ENCODE measurements around the gene S100A5. TPM values are rescaled to one million over a fixed set of nuclear protein-coding genes. Genes with fewer than 3 reads are reported as not detected.

S100A5 gene
- total and polyA plus RNA-seq, 5 donors = not detected

Other genes starting within 250 kb of the S100A5 start
- gene PGLYRP3, start 228.0 kb downstream of the S100A5 start, total RNA-seq = not detected
- gene PGLYRP3, start 228.0 kb downstream of the S100A5 start, polyA plus RNA-seq = not detected
- not detected for gene PGLYRP4, start 192.1 kb downstream of the S100A5 start, total RNA-seq
- gene PGLYRP4, start 192.1 kb downstream of the S100A5 start, polyA plus RNA-seq = not detected
- 100 to 1,000 TPM in 3 of 4 donors, 10 to 100 TPM in 1; 48.6 to 167 (median 142) TPM for gene S100A9, start 183.1 kb downstream of the S100A5 start, total RNA-seq
- gene S100A9, start 183.1 kb downstream of the S100A5 start, polyA plus RNA-seq = 69.9 TPM
- gene S100A12, start 165.3 kb downstream of the S100A5 start, total RNA-seq = 1 to 10 TPM in 3 of 4 donors, under 1 TPM in 1; 0.68 to 2.6 (median 2.0) TPM
- 1.9 TPM for gene S100A12, start 165.3 kb downstream of the S100A5 start, polyA plus RNA-seq
- 10 to 100 TPM; 27.5 to 98.1 (median 66.9) TPM for gene S100A8, start 149.9 kb downstream of the S100A5 start, total RNA-seq
- 42.3 TPM for gene S100A8, start 149.9 kb downstream of the S100A5 start, polyA plus RNA-seq
- gene S100A7A, start 124.4 kb downstream of the S100A5 start, total RNA-seq = not detected
- gene S100A7A, start 124.4 kb downstream of the S100A5 start, polyA plus RNA-seq = not detected
- gene S100A7, start 80.3 kb downstream of the S100A5 start, total RNA-seq = not detected
- gene S100A7, start 80.3 kb downstream of the S100A5 start, polyA plus RNA-seq = not detected
- gene S100A6, start 4.9 kb downstream of the S100A5 start, total RNA-seq = 100 to 1,000 TPM; 334 to 461 (median 411) TPM
- gene S100A6, start 4.9 kb downstream of the S100A5 start, polyA plus RNA-seq = 819 TPM
- gene S100A4, start 4.9 kb upstream of the S100A5 start, total RNA-seq = 100 to 1,000 TPM in 3 of 4 donors, 10 to 100 TPM in 1; 95.9 to 243 (median 148) TPM
- 329 TPM for gene S100A4, start 4.9 kb upstream of the S100A5 start, polyA plus RNA-seq
- gene S100A3, start 8.3 kb upstream of the S100A5 start, total RNA-seq = 1 to 10 TPM in 2 of 4 donors, under 1 TPM in 2; 0.54 to 2.0 (median 1.1) TPM
- gene S100A3, start 8.3 kb upstream of the S100A5 start, polyA plus RNA-seq = 1.6 TPM
- 1 to 10 TPM in 1 of 4 donors, under 1 TPM in 3; 0.92 to 1.2 (median 0.97) TPM for gene S100A2, start 24.9 kb upstream of the S100A5 start, total RNA-seq
- gene S100A2, start 24.9 kb upstream of the S100A5 start, polyA plus RNA-seq = 3.7 TPM
- gene S100A16, start 72.2 kb upstream of the S100A5 start, total RNA-seq = 10 to 100 TPM; 42.6 to 56.1 (median 44.3) TPM
- 73.9 TPM for gene S100A16, start 72.2 kb upstream of the S100A5 start, polyA plus RNA-seq
- gene S100A14, start 75.4 kb upstream of the S100A5 start, total RNA-seq = 1 to 10 TPM; 2.5 to 5.6 (median 3.8) TPM
- 4.3 TPM for gene S100A14, start 75.4 kb upstream of the S100A5 start, polyA plus RNA-seq
- 100 to 1,000 TPM; 183 to 265 (median 220) TPM for gene S100A13, start 86.6 kb upstream of the S100A5 start, total RNA-seq
- 295 TPM for gene S100A13, start 86.6 kb upstream of the S100A5 start, polyA plus RNA-seq
- 1,000 to 10,000 TPM; 1,233 to 1,764 (median 1,522) TPM for gene S100A1, start 87.5 kb upstream of the S100A5 start, total RNA-seq
- gene S100A1, start 87.5 kb upstream of the S100A5 start, polyA plus RNA-seq = 2,571 TPM
- gene CHTOP, start 93.1 kb upstream of the S100A5 start, total RNA-seq = 10 to 100 TPM; 56.1 to 75.3 (median 66.1) TPM
- gene CHTOP, start 93.1 kb upstream of the S100A5 start, polyA plus RNA-seq = 65.0 TPM
- gene SNAPIN, start 117.8 kb upstream of the S100A5 start, total RNA-seq = 10 to 100 TPM; 42.8 to 66.3 (median 53.7) TPM
- 75.4 TPM for gene SNAPIN, start 117.8 kb upstream of the S100A5 start, polyA plus RNA-seq
- gene ILF2, start 130.1 kb upstream of the S100A5 start, total RNA-seq = 10 to 100 TPM; 66.9 to 85.0 (median 70.2) TPM
- 45.6 TPM for gene ILF2, start 130.1 kb upstream of the S100A5 start, polyA plus RNA-seq
- gene NPR1, start 137.8 kb upstream of the S100A5 start, total RNA-seq = 10 to 100 TPM; 21.2 to 31.2 (median 25.5) TPM
- gene NPR1, start 137.8 kb upstream of the S100A5 start, polyA plus RNA-seq = 26.0 TPM
- gene INTS3, start 187.1 kb upstream of the S100A5 start, total RNA-seq = 10 to 100 TPM; 30.6 to 41.8 (median 33.7) TPM
- gene INTS3, start 187.1 kb upstream of the S100A5 start, polyA plus RNA-seq = 26.4 TPM
- gene SLC27A3, start 234.5 kb upstream of the S100A5 start, total RNA-seq = 10 to 100 TPM; 16.9 to 22.0 (median 20.1) TPM
- gene SLC27A3, start 234.5 kb upstream of the S100A5 start, polyA plus RNA-seq = 26.5 TPM